Fibroblast of skin of abdomen (primary cell): ENCODE results near the gene SFMBT2.

ENCODE experiments used
- DNase-seq: peaks from one replicate; pipeline ENCODE4 v3.0.0-alpha.2; 2013

The SFMBT2 gene

DNA sequence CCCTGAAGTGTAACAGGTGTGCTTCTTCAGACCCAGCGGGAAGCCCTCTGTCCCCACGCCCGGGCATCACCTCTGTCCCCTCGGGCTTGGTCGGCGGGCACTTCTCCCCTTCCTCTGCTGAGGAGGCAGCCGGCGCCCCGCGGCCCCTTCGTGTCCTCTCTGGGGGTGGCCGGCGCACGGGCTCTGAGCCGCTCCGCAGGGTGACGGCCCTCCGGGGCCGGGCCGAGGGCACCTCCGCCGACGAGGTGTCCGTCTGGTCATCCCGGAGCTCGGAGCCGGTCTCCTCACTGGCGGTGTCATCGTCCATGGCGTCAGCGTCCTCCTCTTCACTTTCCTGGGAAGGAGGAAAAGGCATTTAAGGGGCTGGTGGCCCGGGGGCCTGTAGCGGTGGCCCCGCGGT is 239.0 kb downstream of the SFMBT2 start:
- DNase-seq, result no peak

DNA sequence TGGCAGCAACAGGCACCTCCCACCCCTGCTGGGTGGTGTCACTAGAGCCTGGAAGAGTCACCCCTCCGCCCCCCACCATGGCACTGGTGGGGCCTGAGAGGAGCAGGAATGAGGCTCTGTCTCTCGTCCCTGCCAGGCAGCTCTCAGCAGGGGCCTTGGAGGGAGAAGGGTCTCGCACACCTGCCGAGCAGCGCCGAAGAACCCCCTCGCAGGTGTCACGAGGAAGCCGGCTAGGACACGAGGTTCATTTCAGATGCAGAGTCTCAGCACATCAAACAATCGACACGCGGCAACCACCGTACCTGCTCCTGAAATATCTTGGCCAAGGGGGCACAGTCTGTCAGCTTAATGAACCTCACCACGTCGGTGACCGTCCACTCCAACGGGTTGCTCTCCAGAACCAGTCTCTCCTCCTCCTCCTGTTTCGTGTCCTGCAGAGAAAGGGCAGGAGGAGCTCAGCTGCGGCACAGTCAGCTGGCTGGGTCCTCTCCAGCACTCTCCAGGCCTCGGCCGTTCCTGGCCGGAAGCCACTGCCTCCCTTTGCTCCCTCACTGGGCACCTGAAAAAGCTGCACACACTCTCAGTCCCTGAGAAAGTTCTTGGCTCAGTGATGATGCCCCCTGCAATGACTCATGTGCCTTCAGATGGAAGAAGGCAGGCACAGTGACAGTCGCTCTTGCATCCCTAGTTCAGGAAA is 240.1 kb downstream of the SFMBT2 start:
- no peak for DNase-seq

DNA sequence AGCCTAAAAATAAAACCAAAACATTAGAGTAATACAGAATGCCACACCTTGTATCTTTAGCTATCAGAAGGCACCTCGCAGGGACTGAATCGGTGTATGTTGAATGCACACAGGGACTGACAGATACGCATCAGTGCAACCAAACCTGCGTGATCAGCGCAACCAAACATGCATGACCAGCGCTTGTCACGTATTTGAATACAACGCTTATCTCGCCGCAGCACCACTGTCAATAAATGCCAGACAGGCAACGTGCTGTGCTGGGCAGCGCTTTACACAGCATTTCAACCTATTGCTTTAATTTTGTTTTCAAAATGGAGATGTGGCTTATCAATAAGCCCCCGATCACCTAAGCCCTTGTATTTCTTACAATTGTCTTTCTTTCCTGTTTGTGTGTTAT is 242.4 kb downstream of the SFMBT2 start:
- DNase-seq, result no peak

DNA sequence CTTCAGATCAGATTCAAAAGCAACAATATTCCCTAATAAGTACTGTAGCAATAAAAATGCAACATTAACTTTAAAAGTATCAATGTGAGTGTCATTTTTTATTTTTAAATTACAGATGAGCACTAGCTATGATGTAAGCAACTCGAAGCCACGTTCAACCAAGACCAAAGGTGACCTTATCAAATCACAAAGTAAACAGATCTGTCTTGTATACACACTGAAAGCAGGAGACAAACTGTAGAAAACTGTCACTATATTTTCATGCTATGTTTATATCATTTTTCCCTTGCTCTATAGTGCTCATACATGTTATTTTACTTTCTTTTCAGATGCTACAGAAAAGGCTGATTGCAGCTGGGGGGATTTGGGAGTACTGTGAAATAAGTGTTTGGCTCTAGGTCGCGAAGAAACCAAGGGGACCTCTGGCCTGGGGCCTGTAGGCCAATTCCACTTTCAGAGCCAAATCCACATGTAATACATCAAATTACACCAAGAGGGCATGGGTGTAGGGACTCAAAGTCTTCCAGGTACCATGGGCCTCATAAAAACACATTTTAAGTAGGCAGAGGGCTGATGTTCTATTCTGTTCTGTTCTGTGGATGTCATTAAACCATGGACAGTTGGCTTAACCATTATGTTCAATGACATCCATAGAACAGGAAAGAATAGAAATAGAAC is 245.2 kb downstream of the SFMBT2 start:
- DNase-seq, result no peak

DNA sequence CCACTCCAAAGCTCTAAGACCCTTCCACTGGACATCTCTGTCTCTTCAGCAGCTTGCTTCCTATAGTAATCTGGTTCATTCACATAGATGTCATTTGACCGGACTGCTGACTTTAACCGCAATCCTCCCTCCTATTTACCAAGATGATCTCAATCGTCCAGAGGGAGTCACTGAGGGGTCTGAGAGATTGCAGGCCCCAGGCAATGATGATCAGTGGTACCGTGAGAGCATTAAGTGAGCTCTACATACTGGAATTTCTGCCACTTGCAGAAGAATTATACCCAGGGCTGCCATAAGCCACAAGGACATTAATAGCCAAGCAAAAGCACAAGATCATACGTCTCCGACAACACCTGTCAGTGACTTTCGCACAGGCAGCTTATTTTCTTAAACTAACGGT is 245.9 kb downstream of the SFMBT2 start:
- no peak for DNase-seq

DNA sequence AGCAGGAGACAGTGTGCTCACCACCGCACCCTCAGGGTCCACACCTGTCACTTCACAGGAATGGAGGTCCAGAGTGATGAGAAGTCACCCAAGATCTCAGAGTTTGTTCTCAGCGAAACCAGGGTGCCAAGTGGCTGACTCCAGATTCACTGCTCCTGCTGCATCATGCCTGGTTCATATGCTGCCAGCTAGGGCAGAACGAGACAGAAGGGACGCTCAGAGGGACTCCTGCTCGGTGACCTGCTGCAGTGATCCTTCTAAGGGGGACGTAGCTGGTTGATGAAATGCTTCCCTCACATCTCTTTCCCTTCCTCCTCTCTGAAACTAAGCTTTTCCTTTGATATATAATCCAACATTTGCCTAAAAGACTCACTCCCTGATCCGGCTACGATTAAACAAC is 248.5 kb downstream of the SFMBT2 start:
- no peak for DNase-seq

DNA sequence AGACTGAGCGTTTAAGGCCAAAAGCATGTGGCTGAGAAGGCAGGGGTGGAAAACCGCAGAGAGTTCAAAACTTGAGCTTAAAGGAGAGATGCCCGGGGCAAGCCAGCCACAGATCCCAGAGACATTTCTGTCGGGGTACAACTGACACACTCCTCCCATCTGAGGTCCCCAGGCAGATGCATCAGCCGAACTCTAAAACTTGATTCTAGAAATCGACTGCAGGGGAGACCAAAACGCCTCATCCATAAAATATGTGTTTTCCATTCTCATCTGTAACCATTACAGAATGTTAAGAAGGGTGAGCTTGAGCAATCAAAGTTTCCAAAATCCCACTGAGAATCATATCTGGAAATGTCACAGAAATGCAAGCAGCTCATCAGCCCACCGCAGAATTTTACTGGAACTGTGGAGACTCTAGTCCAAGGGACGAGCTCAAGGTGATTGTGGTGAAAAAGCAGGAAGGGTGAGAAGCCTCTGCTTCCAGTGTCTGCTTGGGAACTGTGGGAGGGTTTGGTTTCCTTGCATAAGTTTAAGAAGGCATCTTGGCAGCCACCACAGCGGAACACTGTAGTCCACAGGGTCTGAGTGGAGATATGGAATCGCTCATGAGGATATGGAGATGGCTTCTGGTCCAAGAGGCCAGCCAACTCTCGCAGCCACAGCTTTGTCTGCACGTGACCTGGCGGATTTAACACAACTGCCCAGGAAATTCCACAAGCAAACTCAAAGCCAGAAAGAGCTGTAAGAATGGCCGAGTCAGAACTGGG is 249.2 kb downstream of the SFMBT2 start:
- peak; percentile 10 for DNase-seq

DNA sequence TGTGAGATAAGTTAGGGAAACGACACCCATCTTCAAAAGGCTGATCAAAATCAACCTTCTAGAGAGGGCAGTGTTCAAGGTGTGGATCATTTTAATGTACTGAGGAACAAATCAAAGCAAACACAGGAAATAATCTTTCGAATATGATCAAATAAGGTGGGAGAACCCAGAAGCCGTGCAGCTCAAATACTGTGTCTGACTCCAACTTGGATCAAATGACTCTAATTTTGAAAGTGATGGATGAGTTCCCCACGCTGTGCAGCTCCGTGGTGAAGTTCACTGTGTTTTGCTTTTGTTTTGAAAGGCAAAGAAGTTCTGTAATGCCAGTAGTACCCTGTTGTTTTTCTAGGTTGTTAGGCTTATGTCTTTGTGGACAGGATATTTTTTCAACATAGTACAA is 250.9 kb downstream of the SFMBT2 start:
- no peak for DNase-seq

DNA sequence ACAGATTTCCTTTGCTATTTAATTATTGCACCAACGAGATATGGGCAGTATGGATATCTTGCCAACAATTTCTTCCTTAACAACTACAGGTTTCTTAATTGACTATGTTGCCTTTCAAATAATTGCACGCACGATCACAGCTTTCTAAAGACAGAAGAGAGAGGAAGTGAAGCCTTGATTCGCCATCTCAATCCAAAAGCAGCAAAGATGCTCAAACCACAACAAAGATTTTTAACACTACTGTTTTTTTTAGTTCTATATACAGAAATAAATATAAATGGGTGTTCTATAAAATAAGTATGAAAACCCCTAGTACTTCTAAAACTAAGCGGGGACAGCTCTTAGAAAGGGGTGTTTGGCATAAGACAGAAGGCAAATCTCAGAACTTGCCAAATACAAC is 251.3 kb downstream of the SFMBT2 start:
- no peak for DNase-seq

DNA sequence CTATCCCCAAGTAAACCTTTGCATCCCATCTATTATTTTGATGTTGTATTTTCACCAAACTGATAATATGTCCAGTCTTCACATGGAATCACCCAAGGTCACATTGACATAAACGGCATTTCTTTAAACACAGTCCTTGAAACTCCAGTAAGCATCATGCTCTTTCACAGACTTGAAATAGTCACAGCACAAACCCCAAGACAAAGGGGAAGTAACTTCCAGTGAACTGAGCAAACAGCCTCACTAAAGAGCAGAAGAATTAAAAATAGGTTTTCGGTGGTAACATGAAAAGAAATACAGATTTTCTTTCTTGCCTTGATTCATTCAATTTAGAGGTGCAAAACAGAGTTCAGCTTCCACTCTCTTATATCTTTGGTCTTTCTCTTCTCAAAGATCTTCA is 253.7 kb downstream of the SFMBT2 start:
- DNase-seq, result no peak

DNA sequence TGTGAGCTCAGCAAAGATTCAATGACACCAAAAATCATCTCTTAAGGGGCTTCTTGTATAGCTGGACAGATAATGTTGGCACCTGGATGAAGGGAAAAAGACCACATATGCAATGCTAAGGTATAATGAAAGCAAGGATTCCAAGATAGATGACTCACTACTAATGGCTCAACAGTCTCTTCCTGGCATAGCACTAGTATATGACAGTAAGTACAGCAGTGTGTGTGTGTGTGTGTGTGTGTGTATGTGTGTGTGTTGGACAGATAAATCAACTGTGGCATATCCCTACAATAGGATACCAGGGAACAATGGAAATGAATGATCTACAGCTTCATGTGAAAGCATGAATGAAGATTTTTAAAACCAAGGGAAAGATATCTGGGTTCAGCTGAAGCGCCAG is 257.1 kb downstream of the SFMBT2 start:
- peak; percentile 26 for DNase-seq

DNA sequence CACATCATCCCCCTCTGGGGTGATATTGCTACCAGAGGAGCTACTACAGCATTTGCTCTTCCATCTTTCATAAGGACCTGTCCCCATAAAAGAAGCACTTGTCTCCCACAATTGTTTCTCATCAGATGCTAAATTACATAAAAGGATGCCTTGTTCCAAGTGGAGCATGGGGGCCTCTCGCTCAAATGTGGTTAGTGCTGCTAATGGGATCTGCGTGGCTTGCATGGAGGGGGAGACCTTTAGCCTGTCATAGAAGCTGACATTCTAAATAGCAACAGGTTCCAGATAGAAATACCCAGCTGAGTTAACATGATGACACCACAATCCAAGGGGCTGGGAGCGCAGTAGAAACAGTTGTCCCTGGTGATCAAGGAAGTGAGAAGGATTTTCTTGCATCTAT is 257.9 kb downstream of the SFMBT2 start:
- DNase-seq, result no peak

DNA sequence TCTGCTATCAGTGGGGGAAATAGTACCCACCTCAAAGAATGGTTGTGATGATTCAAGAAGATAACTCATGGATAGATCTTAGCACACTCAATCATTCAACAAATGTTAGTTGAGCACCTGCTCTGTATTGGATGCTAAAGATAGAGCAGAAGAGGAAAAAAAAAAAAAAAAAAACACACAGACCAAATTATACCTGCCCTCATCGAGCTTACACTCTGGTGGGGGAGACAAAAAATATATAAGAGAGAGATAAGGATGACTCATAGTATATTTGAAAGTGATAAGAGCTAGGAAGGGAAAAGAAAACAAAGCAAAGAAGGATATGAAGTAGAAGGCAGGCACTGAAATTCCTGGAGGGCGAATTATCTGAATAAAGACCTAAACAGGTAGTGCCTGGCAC is 258.5 kb downstream of the SFMBT2 start:
- no peak for DNase-seq

DNA sequence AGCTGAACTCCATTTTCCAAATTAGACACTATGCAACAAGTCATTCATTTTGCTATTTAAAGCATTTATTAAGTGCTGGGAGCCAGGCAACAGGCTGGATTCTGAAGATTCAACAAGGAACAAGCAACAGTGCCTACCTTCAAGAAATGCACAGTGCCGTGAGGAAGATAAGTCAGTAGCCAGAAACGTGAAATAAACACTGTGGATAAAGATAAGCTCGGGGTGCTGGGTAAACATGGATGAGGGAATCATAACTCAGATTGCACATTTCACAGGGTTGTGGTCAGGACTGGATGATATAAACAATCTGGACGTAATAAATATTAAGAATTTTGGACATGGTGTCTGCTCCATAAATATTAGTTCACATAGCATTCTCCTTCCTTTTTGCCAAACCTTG is 259.3 kb downstream of the SFMBT2 start:
- DNase-seq, result no peak

DNA sequence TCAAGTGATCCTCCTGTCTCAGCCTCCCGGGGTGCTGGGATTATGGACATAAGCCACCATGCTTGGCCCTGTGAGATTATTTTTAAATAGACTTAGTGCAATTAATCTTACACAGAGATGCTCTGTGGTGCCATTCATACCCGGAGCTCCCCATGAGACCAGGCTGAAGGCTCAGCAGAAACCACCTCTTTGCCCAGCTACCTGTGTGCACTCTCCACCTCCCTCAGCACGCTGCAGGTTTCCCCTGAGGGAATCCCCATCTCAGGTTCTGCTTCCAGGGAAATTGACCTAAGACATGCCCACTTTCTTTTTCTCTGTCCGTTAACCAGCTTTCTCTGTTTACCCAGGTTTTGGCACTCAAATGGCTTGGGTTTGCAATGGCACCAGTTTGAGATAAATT is 260.5 kb downstream of the SFMBT2 start:
- no peak for DNase-seq

DNA sequence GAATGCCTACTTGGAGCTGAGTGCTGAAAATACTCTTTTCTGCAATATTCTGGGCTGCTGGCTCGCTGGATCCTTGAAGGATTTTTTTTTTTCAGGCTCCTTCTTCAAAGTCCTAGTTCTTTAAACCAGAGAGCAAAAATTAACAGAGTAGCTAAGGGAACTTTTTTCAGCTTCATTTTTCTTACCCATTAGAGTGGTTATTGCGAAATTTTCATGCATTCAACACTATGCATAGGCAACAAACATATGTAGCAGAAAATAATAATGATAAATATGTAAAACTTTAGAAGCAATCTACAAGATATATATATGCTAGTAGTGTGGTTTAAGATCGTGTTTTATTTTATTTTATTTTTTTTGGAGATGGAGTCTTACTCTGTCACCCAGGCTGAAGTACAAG is 264.6 kb downstream of the SFMBT2 start:
- DNase-seq, result no peak

DNA sequence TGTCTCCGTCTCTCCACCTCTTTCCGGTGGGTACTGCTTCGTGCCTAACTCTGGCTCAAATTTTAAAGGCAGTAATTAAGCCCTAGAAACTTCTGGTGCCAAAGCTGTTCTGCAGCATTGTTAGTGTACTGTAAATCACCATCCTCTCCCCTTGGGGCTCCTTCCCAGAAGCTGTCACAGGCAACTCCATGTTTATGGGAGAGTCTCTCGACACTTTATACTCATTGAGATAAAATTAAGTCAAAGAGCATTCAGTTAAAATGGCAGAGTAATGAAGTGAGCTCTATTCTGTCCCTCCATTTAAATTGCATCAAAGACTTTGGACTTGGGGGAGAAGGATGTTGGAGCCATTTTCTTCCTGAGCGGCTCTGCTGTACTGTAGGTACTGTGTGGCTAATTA is 274.8 kb downstream of the SFMBT2 start:
- DNase-seq, result no peak

DNA sequence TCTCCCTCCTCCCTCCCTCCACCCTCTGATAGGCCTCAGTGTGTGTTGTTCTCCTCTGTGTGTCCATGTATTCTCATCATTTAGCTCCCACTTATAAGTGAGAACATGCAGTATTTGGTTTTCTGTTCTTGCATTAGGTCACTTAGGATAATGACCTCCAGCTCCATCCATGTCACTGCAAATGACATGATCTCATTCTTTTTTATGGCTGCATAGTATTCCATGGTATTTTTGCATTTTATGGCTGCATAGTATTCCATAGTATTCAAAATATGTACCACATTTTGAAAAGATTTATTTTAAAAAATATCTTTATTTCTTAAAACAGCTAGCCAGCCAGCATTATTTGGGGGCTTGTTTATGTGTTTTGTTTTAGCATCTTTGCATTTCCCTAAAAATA is 275.6 kb downstream of the SFMBT2 start:
- DNase-seq, result no peak

DNA sequence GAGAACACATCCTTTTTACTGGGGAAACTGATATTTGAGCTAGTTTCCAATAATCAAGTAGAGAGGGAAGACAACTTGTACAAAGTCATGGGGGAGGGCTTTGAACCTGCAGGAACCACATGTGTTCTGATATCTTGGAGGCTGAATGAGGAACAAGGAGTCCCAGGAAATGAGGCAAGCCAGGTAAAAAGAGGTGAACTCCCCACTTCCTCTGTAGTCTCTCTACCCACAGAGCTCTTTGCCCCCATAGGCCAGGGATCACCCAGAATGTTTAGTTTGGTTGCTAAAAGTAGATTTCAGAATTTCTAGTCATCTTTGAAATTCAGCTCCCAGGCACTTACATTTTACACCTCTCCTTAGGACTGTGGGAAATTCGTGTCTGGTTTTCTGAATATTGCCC is 276.4 kb downstream of the SFMBT2 start:
- DNase-seq, result no peak

DNA sequence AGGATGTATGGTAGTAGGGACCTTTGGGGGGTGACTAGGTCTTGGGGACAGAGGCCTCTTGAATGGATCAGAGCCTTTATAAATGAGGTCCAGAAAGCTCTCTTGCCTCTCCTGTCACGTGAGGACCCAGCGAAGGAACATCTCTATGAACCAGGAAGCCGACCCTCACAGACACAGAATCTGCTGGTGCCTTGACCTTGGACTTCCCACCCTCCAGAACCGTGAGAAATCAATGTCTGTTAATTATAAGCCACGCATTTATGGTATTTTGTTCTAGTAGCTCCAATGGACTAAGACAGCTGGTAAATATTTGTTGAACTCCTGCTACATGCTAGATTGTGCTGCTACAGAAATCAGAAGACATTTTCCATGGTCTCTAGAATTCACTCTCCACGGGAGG is 276.9 kb downstream of the SFMBT2 start:
- DNase-seq, result no peak

DNA sequence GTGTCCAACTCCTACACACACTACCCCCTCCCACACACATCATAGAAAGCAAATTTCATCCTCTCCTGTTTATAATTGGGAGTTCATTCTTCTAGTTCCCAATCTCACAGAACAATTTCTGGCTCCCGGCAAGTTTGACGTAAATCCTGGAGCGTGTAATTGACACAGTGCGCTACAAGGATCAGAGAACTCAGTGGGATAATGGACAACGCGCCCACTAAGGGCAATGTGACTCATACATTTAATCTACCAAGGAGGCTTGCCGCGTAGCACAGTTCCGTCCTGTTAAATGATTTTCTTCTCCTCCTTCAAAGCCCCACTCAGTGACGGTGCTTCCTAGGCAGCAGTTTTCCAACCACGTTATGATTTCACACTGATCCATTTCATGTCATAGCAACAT is 277.6 kb downstream of the SFMBT2 start:
- DNase-seq, result no peak

DNA sequence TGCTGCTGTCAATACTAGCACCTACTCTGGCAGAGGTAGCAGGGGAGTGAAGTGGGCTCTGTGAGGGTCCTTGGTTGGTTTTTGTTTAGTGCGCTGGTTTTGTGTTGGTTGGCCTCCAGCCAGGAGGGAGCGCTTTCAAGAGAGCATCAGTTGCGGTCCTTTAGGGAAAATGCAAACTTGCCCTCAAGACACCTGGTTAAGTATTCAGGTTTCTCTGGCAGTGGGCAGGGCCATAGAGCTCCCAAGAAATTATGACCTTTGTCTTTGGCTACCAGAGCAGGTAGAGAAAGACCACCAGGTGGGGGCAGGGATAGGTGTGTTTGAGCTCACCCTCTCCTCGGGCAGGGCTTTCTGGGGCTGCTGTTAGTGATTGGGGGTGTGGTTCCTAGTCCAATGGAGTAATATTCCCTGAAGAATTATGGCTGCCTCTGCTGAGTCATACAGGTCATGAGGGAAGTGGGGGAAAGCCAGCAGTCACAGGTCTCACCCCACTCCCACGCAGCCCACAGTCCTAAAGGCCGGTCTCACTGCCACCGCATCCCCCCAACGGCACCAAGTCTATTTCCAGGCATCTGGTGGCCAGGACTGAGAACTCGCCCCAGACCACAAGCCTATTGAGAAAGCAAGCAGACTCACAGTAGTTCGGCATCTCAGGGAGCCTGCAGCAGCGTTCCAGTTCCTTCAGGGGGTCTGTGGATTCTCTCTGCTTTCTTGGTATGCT is 280.5 kb downstream of the SFMBT2 start:
- no peak for DNase-seq

DNA sequence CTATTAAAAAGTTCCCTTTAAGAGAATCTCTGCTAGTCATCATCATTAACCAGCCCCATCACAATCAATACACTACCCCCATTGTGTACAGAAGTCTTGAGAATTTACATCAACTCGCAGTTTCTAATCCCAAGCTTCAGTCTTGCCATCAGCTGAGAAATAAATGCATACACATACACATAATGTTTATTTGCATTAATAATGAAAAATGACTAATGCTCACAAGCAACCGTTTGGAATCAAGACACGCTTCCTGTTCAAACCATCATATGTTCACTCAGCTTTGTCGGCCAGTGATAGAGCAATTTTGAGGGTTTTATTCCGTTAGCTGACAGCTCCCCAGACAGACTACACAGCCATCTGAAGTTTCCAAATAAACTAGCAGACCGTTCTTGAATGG is 287.1 kb downstream of the SFMBT2 start:
- no peak for DNase-seq
